T follicular helper cell (primary cell): ENCODE results near the gene HPSE2.

Experiments
- DNase-seq: peaks from one replicate; pipeline ENCODE4 v3.0.0-alpha.2; 2020; ENCODE audit warnings: low read depth

HPSE2 gene

GRCh38 chr10:98676895-98677294 lies 558.8 kb downstream of the HPSE2 start:
- DNase-seq: no peak

GRCh38 chr10:98675902-98676301 lies 559.8 kb downstream of the HPSE2 start:
- DNase-seq: no peak

DNA sequence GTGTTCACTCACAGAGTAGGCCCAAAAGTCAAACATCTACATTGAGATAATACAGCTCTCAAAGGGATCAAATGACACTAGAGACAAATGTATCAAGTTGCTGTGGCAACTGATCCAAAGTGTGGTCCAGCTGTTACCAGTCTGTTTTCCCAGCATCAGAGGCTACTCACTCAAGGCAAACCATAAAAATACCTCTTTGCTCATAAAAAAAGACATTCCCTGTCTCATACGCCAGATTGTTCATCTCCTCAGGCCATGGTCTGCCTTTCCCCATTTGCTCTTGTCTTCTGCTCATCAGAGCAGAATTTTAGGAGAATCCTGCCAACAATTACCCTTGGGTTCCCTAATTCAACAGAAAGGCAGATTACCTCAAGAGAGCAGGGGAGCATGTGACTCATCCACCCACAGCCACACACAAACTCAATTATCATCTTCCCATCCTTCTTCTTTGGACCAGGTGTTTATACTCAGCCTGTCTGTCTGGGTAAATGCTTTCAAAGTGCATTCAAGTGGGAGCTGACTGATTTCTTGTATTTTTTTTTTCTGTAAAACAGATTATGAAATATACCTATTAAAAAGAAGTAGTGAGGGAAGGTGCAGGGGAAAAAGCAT lies 562.4 kb downstream of the HPSE2 start:
- DNase-seq: no peak

DNA sequence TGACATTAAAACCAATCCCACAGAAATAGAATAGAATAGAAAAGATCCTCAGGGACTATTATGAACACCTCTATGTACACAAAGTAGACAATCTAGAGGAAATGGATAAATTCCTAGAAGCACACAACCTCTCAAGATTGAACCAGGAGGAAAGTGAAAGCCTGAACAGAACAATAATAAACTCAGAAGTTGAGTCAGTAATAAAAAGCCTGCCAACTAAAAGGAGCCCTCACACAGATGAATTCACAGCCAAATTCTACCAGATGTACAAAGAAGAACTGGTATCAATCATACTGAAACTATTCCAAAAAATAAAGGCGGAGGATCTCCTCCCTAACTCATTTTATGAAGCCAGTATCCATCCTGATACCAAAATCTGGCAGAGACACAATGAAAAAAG lies 568.6 kb downstream of the HPSE2 start:
- DNase-seq: no peak

DNA sequence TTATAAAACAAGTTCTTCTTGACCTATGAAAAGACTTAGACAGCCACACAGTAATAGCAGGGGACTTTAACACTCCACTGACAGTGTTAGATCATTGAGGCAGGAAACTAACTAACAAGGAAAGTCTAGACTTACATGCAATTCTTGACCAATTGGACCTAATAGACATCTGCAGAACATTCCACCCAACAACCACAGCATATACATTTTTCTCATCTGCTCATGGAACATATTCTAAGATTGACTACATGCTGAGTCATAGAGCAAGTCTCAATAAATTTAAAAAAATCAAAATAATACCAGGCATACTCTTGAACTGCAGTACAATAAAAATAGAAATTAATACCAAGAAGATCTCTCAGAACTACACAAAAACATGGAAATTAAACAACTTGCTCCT lies 569.4 kb downstream of the HPSE2 start:
- no peak for DNase-seq

DNA sequence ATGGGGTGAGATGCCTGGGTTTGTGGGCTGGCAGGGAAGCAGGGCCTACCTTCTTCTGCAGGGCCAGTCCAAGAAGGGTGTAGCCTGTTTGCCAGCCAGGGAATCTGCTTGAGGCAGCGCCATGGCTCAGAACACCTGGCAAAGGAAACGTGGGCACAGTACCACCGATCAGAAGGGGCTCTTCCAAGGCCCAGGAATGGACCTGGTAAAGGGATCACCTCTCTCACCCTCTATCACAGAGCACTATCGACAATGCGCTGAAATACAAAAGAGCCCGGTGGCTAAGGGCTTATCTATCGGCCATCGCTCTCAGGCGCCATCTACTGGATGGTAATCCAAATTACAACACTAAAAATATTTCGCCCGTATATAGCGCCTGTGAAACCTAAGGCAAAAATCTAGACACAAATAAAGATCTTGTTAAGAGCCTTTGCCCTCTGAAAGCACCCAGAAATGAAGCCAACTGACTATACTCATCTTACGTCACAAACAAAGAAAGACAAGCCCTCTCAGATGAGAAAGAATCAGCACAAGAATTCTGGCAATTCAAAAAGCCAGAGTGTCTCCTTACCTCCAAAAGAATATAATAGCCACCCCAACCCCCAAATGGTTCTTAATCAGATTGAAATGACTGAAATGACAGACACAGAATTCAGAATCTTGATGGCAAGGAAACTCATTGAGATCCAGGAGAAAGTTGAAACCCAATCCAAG lies 571.2 kb downstream of the HPSE2 start:
- peak; percentile 3 for DNase-seq

- DNase-seq: no peak
Measured at GRCh38 chr10:98659951-98660350, 575.7 kb downstream of the HPSE2 start.

GRCh38 chr10:98655492-98655891 lies 580.2 kb downstream of the HPSE2 start:
- no peak for DNase-seq

DNA sequence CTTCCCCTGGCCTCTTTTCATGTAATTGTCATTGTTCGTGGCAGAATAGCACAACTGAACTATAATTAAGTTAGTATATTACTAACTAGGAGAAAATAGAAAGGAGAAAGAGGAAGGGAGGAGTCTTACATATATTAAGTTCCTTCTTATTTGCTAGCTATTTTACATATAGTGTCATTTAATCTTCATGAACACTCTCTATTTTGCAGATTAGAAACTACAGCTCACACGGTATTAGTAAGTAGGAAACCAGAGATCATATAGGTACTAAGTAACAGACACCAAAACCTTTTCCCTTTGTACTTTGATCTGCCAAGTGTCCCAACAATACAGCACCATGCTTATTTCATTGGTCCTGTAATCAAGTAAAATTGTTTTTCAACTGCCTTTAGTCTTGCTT lies 586.5 kb downstream of the HPSE2 start:
- no peak for DNase-seq

DNA sequence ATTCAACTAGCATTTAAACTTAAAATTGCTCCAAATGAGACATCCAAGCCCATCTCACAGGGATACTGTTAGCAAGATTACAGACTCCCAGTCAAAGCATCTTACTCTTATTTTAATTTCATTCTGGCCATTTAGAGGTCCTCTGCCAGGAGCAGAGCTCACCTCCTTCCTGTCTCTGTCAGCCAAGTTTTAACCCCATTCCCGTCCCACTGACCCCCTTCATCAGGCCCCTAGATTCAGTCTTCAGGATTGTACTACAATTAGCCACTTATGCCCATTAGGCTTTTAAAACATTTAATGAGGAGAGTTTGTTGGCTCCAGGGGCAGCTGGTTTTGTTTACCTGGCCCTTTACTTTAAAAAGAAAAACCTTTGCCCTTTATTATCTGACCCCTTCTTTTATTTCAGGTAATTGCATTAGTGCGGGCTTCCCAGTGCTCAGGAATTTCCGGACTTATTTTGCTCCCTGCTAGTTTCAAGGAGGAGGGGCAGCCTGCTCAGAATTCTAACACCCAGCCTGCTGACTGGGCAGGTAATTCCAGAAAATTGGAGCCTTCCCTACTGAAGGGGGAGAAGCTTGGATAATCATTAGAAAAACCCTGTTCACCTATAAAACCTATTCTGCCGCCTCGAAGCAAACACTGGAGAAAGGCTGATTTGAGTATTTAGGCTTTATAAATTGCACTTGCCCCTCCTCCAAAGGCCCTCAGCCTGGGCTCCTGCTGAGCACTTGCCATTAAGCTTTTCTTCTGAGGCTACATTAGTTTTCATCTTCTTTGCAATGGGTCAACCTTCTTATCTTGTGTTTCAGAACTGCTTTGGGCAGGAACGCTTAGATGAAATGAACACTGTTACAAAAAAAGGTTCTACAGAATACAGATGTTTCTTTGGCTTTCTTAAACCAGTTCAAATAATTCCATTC lies 588.4 kb downstream of the HPSE2 start:
- DNase-seq: no peak

- no peak for DNase-seq
Measured at GRCh38 chr10:98644466-98644865, 591.2 kb downstream of the HPSE2 start.

DNA sequence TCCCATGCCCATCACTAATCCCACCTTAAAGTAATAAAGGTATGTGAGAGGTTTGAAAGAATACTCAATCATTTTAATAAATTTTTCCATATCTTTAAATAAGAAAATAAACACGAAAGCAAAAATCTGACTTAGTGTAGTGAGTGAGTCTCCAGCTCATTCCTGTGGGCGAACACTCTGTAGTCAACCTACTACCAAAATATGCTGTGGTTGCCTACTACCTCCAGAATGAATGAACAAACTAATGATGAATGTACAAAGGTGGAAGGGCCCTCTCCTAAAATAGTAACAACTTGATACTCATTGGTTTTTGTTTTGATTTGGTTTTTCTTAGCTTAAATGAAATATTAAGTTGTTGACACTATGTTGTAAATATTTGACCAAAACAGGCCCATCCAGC lies 593.4 kb downstream of the HPSE2 start:
- no peak for DNase-seq

DNA sequence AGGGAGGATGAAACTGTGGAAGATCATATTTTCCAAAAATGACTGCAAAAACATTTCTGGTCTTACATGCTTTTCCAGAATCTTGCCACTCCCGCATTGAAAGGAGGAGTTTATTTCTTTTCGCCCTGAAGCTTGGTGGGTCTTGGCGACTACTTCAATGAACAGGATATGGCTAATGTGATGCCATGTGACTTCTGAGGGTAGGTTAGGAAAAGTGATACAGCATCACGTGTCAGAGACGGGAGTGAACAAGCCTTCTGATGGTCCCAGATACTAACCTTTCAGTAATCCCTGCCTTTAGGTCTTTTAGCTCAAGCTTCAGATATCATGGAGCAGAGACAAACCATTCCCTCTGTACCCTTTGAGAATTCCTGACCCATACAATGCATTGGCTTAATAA lies 596.7 kb downstream of the HPSE2 start:
- no peak for DNase-seq

DNA sequence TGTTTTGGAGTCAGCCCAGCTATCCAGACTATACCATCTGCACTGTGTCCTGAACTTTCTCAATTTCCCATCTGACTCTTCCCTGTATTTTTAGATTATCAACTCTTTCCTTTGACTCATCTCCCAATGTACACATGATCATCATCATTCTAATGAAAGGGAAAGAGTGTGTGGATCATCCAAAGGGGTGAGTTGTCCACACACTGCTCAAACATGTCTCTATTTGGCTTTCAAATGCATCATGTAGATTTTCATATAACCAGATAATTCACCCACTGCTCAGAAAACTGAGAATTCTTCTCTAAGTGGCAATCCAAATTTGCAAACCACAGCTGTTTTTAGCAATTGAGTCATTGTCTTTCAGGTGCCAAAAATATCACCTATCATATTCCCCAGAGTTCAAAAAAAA lies 598.7 kb downstream of the HPSE2 start:
- DNase-seq: no peak

GRCh38 chr10:98632456-98633150 lies 603.0 kb downstream of the HPSE2 start:
- DNase-seq: no peak

DNA sequence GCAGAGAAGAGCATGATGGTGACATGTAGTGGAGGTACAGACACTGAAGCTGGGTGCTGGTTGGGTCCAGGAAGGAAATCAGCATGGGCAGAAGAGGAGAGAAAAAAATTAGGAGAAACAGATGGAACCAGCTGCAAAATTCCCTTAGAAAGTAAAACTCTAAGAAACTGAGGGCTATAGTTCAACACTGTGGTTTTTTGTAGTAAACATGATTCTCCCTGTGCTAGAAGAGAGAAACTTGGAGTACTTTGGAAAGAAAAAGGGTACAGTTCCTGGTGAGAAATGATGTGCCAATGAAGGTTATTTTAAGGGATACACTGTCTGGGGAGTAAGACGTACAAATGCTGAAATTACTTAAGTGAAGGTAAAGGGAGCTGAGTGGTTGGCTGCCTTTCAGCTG lies 607.4 kb downstream of the HPSE2 start:
- no peak for DNase-seq

- no peak for DNase-seq
Measured at GRCh38 chr10:98627711-98628110, 607.9 kb downstream of the HPSE2 start.

- DNase-seq: no peak
Measured at GRCh38 chr10:98624963-98625362, 610.7 kb downstream of the HPSE2 start.

GRCh38 chr10:98623176-98623575 lies 612.5 kb downstream of the HPSE2 start:
- no peak for DNase-seq

- DNase-seq: no peak
Measured at GRCh38 chr10:98621630-98622029, 614.0 kb downstream of the HPSE2 start.

GRCh38 chr10:98620503-98620902 lies 615.1 kb downstream of the HPSE2 start:
- DNase-seq: no peak

- DNase-seq: no peak
Measured at GRCh38 chr10:98619446-98619845, 616.2 kb downstream of the HPSE2 start.
